Fibroblast of lung (primary cell): ENCODE data around the gene F2RL1.

Source experiments
- CTCF ChIP-seq, 2 donors: IDR thresholded peaks in 1 of 2; conservative IDR thresholded peaks in 1 of 2; 1 replicate in 1 of 2; 2 replicates in 1 of 2; pipeline ENCODE4 v1.5.1; 2011 to 2012; ENCODE audit warnings: low read length in 2 of 2, control low read depth in 1 of 2, inconsistent platforms in 1 of 2, low read depth in 1 of 2, mild to moderate bottlenecking in 1 of 2
- EZH2 ChIP-seq: IDR thresholded peaks from 2 replicates; pipeline ENCODE4 v1.5.1; 2012; ENCODE audit warnings: low read length, control low read depth, mild to moderate bottlenecking; ENCODE audit errors: missing control alignments

- TF ChIP-seq CTCF (conservative IDR thresholded peaks at IDR 0.05 in 1 of 2, IDR thresholded peaks at IDR 0.05 in 1 of 2; ENCODE audit: low read depth in 1 of 2, low read length in 2 of 2), result no peak
- TF ChIP-seq EZH2, result no peak
Observed at GRCh38 chr5:76787237-76787636, 31.6 kb upstream of the F2RL1 start.
